ENCODE data around the gene FITM1.

Gene FITM1

DNA sequence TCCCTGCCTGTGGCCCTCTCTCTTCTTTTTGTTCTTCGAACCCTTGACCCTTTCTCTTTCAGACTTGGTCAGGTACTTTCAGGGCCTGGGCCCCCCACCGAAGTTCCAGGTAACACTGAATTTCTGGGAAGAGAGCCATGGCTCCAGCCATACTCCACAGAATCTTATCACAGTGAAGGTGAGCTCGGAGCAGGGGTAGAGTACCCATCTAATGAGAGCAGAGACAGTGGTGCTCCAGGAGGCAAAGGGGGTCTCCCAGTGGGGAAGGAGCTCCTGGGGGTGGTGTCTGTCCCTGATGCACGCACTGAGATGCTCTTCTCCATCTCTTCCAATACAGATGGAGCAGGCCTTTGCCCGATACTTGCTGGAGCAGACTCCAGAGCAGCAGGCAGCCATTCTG is 35.3 kb downstream of the FITM1 start:
- DNase-seq, result no peak

DNA sequence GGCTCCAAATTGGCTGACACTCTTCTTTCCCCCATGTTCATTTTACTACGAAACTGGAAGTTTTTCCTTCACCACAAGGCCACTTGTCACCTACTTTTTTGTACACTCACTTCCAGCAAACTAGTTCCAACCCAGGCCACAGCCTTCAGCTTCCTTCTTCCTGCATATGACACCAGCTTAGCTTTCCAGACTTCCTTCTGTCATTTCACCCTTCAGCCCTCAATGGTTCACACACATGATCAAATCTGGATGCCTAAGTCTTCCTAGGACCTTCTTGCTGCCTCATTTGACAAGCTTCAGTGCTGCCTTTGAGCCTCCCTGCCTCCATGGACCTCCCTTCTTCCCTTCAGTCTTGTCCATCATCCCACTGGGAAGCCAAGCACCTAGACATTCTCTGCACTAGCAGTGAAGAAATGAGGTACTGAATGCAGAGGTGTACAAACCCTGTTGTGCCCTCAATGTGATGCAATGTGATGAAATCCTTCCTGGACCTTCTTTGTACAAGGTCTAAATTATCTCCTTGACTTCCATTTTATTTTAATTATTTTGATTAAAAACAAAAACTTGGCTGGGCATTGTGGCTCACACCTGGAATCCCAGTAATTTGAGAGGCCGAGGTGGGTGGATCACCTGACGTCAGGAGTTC is 37.1 kb downstream of the FITM1 start:
- DNase-seq, result peak; percentile 63

DNA sequence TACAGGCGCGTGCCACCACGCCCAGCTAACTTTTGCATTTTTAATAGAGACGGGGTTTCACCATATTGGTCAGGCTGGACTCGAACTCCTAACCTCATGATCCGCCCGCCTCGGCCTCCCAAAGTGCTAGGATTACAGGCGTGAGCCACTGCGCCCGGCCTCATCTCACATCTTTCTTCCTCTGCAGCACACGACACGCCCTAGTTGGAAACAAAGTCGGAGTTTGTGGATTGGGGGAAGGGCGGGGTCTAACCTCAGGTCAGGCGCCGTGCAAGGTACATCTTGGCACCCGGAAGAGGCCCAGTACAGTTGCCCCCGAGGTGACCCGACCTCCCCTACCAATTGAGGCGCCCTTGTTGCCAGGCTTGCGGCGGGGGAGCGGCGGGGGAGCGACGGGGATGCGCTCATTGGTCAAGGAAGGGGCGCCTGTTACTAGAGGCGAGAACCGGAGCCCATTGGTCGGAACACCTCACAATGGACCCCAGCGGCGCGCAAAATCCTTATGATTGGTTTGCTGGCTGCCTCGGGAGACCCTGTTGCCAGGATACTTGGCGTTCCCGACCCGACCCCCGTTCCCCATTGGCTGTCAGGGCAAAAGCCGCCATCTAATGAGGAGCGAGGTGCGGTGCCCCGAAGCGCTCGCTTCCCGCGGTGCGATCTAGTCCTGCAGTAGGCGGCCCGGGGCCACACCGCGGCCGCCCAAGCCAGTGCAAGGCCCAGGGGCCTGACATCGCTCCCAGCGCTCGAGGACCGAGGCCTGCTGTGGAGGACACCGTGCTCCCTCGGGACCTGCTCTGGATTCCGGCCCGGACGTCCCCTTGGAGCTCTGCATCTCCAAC is 41.2 kb downstream of the FITM1 start, which contains the start of gene REC8:
Gene REC8 (plus strand): TSS at position 659 of the 839 bp plus-strand sequence. CDS start 473 bp downstream, outside the sequence.
- DNase-seq, result no peak

DNA sequence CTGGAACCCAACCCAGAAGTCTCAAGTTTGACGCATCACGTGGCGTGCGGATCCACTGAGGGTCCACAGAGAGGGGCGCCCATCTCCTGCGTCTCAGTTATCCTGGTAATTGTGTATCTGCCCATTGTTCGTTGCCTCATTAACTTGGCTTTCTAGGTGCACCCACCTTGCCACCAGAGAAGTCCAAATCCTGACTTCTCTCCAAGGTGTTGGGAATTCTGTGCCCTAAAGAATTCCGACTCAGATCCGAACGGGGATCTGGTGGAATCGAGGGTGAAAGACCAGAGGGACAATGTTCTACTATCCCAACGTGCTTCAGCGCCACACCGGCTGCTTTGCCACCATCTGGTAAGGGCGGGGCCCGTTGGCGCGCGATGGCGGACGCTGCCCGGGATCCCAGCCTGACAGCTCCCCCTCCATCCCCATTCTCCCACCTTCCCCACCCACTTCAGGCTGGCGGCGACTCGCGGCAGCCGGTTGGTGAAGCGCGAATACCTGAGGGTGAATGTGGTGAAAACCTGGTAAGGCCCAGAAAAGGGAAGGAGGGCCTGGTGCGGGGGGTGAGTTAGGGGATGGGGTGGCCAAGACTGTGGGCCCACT is 41.9 kb downstream of the FITM1 start:
- DNase-seq, result no peak

DNA sequence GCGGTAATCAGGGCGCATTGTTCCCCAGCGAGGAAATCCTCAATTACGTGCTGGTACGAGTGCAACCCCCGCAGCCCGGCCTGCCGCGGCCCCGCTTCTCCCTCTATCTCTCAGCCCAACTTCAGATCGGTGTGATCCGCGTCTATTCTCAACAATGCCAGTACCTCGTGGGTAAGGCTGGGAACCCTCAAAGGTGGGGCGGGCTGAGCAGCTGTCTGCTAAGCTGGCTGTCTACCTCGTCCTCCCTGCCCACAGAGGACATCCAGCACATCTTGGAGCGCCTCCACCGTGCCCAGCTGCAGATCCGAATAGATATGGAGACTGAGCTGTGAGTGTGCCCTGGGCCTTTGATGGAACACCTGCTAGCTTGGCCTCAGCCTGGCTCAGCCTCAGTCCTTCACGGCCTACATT is 42.4 kb downstream of the FITM1 start:
- no peak for DNase-seq

DNA sequence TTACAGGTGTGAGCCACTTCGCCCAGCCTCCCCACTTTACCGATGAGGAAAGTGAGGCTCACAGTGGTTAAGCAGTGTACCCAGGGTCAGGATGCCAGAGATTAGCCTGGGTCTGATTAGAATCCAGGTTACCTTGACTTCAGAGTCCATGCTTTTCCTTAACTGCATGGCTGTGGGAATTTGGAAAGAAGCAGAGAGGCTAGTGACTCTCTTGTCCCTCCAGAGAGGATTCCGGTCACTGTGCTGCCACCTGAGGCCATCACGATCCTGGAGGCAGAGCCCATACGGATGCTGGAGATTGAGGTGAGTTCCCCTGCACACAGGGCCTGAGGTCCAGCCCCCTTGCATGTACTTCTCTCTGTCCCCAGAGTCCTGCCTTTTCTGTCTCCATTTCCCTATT is 46.1 kb downstream of the FITM1 start:
- DNase-seq, result no peak

DNA sequence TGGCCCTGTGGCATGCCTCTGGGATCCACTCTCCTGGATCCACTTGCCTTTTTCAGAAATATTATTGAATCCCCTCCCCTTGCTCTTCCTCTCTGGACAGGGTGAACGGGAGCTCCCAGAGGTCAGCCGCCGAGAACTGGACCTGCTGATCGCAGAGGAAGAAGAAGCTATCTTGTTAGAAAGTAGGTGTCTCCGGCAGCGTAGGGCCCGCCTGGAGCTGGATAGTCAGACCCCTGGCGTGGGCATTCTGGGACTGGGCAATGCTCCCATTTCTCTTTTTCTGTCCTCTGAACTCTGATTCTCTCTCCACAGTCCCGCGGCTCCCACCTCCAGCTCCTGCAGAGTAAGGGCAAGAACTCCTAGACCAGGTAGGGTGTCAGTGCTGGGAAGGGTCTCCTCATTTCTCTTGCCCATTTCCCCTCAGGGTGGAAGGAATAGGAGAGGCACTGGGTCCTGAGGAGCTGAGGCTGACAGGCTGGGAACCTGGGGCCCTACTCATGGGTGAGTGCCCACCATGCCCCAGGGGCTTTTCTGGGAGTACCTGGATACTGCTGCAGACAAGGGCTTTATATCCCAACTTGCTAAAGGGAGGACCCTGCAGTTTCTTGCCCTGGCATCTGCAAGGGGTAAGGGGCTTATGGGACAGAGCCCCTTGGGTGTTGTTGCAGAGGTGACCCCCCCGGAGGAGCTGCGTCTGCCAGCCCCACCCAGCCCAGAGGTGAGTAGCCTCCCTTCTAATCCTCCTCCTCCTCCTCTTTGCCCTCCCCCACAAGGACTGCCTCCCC is 46.8 kb downstream of the FITM1 start:
- DNase-seq, result no peak

DNA sequence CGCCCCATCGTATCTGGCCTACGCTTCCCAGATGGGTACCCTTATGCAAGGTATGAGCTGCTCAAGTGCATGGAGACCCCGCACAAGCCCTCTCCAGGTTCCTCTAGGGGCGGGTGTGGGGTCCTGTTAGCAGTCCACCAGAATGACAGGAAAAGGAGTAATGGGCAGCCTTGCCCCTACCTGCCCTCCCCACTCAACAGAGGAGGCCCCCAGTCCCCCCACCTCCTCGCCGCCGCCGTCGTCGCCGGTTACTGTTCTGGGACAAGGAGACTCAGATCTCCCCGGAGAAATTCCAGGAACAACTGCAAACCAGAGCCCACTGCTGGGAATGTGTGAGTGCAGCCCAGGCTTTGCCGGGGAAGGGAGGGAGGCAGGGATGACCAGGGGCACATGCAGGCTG is 47.4 kb downstream of the FITM1 start:
- DNase-seq, result no peak

DNA sequence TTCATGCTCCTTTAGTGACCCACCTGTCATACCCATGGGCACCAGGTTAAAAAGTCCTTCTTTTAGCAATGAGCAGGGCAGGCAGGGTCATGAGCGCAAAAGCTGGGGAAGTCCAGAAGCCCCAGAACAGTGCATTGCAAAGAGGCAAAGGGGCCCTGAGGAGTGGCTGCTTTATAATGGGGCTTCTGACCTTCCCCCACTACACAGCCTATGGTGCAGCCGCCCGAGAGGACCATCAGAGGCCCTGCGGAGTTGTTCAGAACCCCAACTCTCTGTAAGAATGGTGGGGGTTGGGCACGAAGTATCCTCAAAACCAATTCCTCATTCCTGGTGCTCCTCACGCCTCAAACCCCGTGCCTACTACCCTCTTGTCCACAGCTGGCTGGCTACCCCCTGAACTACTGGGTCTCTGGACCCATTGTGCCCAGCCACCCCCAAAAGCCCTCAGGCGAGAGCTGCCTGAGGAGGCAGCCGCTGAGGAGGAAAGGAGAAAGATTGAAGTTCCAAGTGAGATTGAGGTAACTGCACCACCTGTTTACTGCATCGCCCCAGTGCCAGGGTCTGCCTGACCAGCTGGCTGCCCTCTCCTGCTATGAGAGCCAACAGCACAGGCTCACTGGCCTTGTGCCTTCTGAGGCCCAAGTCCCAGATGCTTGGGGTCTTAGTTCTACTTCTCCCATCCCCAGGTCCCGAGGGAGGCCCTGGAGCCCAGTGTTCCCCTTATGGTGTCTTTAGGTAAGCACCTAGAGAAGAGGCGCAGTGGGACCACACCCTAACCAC is 48.1 kb downstream of the FITM1 start:
- no peak for DNase-seq

DNA sequence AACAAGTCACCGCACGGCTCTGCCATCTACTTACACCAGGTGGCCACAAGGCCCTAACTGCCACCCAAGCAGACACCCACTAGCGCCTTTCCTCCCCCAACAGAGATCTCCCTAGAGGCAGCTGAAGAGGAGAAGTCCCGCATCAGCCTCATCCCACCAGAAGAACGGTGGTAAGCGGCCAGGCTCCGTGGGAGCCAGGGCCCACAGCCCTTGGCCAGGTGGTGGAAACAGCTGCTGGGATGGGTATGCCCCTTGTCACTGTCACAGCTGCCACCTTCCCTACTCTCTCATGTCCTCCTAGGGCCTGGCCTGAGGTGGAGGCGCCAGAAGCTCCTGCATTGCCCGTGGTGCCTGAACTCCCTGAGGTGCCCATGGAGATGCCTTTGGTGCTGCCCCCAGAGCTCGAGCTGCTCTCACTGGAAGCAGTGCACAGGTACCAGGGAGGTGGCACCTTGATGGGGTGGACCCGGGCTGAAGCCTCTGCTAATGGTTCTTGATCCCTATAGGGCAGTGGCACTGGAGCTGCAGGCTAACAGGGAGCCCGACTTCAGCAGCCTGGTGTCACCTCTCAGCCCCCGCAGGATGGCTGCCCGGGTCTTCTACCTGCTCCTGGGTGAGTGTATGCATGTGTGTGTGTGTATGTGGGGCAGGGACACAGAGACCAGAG is 49.0 kb downstream of the FITM1 start:
- no peak for DNase-seq

DNA sequence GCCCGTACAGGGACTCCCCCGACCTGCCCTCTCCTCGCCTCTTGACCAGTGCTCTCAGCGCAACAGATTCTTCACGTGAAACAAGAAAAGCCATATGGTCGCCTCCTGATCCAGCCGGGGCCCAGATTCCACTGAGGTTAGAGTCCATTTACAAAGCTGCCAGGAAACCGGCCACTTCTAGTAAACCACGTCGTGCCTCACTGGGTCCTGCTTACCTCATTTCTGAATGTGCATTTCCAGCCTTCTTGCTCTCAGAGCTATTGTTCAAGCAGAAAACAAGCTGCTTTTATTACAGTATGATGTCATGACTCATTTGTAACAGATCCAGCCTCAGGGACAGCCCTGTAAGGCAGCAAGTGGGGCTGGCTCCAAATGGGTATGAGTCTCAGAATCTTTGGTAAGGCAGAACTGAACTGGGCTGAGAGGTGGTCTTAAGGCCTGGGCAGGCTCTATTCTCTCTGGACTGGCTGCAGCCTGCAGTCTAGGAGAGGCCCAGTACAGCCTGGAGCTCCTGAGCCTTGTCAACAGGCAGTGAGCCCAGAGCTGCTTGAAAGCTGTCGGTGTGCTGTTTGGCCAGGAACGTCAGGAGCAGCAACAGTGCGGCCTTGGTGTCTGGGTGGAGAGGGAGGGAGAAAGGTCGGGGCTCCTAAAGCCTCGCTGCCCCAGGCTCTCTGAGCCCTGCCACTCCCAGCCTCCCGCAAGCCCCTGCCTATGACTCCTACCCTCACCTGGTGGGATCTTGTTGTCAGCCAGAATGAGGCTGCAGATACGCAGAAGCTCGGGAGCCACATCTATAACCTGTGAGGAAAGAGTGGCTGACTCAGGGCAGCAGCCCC is 49.7 kb downstream of the FITM1 start:
- DNase-seq, result no peak

DNA sequence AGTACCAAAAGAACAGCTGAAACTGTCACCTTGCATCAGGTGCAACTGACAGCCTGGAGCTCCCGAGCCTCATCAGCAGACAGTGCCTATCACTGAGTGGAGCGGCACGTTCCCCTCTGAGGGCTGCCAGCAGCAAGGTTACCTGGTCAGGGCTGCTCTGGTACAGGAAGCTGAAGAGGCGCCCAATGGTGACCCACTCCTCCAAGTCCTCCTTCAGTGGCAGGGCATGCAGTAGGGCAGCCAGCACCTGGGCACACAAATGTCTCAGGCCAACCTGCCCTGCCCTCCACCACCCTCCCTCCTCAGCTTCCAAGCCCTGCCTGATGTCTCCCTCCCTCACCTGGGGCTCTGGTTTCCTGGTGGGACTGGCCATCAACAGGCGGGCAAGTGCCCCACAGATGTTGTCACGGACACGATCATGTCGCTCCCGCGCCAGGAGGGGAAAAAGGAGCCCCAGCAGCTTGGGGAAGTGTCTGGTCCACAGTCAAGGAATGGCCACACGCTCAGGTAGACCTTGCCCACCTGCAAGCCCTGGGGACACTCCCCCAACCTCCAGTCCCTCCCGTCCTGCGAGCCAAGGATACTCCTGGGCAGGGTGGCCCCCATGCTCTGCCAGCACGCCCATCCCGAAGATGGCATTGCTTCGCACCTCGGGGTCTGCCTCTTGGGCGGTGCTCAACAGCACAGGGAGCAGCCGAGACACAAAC is 51.1 kb downstream of the FITM1 start:
- no peak for DNase-seq

All from MV-4-11 (cell line).